GM18499 (cell line): Measurements from ENCODE around the gene NCAPG2.
"Not testable (repeated sequence)": the region's sequence is repeated elsewhere in the genome, so short reads cannot be mapped to it uniquely, and the experiment has no call there.

ENCODE experiments used
- ATAC-seq: cut with Tn5 transposase; IDR thresholded peaks from one replicate; pipeline ENCODE4 v1.9.1; 2021; ENCODE audit warnings: moderate number of reproducible peaks; ENCODE audit not compliant: insufficient read depth, unreplicated experiment

The NCAPG2 gene

DNA sequence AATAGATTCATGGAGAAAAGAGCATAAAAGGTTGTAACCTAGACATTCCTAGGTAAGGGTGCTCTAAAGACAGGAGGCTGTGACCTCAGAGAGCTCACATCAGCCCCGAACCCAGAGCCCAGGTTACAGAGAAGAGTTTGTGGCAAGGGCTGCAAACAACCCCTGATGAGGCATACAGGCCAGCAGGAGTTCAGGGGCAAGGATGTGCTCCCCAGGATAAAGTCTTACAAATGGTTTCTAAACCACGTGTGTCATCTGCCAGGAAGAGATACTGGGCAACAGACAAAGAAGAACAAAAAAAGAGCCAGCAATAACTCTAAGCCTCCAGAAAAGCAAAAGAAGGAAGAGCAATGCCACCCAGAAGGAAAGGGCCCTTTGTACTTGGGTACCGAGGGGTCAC, 27.7 kb downstream of the NCAPG2 start:
- no peak for ATAC-seq

DNA sequence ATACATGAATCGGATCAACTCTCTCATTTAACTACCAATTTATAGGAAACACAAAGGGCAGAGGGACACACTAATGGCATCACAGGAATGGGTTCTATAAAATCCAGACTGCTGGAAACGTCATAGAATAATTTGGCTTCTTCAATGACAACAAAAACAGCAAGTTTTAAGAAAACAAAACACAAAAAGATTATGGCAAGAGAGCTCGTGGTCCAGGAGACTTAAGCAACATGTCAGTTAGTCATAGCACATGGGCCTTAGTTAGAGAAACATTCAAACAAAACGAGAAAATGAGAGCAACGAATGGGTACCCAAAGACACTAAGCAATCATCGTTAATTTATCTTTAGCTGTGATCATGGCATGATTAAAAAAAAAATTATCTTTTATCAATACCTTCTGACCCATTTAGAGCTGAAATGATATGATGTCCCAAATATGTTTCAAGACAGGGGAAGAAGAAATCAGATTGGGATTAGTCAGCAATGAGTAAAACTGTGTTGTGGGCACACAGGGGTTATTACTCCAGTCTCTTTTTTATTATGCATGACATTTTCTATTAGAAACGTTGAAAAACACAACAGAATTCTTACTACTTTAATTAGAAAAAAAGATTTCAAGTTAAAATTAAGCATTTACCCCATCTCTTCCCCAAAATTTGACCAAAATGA, 28.3 kb downstream of the NCAPG2 start:
- no peak for ATAC-seq

DNA sequence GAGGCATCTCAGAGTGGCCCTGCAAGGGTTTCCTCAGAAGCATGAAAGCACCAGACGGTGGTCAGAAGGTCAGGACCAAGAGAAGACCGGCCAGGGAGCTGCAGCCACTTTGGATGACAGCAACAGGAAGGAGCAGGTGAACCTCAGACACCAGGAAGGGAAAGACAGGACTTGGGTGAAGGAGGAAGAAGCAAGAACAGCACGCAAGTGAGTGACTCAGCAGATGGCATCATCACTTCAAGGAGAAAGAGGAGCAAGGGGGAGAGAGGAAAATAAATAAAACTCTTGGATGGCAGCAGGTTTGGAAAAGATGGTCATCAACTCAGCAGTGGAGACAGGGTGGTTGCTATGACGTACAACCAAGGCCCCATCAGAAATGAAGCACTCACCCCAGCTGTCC, 31.6 kb downstream of the NCAPG2 start:
- ATAC-seq: no peak

DNA sequence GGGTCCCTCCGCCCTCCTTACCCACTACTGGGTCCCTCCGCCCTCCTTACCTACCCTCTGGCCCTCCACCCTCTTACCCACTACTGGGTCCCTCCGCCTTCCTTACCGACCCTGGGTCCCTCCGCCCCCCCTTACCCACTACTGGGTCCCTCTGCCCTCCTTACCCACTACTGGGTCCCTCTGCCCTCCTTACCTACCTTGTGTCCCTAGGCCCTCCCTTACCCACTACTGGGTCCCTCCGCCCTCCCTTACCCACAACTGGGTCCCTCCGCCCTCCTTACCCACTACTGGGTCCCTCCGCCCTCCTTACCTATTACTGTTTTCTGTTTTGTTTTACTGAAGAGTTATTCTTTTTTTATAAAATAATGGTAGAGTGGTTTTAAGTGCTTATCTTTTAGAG, 36.5 kb downstream of the NCAPG2 start:
- not testable (repeated sequence) for ATAC-seq

DNA sequence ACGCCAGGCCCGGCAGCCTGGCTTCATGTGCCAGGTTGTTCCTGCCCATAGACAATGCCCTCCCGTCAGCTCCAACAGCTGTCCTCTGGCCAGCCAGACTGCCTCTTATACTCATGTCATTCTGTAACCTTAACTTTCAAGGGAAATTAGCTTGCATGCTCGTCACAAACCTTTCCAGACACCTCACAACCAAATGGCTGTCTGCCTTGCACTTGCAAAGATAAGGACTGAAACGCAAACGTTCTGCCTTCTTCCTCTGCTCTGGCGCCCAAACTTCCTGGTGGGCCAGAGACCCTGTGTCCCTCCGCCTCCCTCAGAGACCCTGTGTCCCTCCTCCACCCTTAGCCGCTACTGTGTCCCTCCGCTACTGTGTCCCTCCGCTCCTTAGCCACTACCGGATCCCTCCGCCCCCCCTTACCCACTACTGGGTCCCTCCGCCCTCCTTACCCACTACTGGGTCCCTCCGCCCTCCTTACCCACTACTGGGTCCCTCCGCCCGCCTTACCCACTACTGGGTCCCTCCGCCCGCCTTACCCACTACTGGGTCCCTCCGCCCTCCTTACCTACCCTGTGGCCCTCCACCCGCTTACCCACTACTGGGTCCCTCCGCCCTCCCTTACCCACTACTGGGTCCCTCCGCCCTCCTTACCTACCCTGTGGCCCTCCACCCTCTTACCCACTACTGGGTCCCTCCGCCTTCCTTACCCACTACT, 37.5 kb downstream of the NCAPG2 start:
- not testable (repeated sequence) for ATAC-seq

DNA sequence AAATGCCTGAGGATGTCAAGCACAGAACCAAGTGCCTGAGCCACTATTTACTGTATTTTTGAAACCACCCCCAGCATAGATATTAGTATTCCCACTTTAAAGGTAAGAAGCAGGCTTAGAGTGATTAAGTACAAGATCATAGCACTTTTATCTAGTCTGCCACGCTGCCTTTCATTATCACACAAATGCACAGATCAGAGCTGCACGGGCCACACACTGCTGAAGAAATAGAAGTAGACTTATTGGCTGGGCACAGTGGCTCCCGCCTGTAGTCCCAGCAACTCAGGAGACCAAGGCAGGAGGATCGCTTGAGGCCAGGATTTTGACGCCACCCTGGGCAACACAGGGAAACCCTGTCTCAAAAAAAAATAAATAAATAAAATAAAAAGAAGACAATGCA, 38.2 kb downstream of the NCAPG2 start:
- ATAC-seq: no peak

DNA sequence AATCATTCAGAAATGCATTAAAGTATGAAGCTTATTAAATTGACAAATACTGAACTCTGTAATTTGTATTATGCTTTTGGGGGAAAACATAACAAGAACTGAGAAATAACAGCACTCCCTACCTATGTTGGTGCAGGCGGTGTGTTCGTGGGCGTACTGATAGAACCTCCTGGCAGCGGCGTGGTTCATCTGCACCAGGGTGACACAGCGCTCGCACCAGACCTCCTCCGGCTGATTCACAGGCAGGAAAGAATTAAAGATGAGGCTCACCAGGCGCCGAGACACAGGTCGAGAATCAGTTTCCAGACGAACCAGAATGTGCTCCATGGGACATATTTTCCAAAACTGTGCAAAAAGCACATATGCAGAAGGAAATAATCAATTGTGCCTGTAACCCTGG, 40.2 kb downstream of the NCAPG2 start:
- no peak for ATAC-seq

DNA sequence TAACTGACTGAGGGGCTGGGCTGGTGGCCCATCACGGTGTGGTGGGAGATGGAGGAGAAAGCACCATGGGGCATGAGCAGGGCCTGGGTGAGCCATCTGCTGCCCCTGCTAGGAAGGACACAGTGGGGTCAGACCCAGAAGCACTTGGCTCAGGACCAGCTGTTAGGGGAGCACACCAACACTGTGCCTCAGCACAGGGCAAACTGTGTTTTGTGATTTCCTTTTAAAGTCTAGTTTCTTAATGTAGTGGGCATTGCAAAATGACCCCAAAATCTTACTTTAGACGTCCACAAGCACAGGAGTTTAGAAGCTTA, 41.2 kb downstream of the NCAPG2 start:
- ATAC-seq: no peak

DNA sequence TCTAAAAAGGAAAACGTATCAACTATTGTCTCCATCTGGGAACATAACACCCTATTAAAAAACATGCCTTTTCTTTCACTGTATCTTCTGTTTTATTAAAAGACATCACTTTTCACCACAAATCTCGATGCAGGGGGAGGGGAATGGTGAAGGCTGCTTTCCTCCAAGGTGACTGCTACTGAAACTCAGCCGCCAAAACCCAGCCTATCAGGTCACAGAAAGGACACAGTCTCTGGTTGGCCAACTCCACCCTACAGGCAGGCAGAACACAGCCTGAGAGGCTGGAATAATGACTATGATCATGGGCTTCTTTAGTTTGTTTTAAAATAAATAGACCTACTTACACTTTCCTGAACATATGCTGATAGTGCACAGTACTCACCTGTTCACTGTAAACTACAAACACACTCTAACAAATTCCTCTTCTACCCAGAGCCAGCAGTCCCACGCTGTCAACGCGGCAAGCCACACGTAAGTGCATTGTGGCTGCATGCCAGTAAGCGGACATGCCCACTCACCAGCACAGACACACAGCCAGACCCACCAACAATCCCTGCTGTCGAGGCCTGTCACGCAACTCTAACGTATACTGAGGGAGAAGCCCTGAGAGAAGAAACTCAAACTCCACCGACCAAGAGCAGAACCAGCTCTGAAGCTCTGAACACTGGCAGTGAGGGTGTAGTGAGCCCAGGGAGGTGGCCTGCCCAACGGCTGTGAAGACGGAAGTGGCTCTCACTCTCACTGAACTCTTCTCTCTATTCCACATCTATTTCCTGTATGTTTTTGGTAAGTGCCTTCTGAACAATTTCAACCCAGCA, 41.8 kb downstream of the NCAPG2 start:
- no peak for ATAC-seq

DNA sequence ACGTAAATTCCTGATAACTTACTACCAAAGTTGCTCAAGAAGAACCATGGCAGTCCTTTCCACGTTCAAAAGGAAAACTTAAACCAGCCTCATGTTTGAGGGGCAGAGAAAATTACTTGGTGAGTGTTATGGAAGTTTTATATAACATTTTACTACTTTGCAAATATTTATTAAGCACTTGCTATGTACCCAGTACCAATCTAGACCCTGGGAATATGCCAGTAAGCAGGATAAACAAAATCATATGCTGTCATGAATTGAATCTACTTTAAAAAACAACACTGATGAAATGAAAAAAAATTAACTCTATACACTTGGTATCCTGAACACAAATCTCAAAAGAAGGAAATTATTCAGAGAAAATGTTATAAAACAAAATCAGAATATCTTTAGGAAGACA, 46.1 kb downstream of the NCAPG2 start:
- ATAC-seq: no peak

DNA sequence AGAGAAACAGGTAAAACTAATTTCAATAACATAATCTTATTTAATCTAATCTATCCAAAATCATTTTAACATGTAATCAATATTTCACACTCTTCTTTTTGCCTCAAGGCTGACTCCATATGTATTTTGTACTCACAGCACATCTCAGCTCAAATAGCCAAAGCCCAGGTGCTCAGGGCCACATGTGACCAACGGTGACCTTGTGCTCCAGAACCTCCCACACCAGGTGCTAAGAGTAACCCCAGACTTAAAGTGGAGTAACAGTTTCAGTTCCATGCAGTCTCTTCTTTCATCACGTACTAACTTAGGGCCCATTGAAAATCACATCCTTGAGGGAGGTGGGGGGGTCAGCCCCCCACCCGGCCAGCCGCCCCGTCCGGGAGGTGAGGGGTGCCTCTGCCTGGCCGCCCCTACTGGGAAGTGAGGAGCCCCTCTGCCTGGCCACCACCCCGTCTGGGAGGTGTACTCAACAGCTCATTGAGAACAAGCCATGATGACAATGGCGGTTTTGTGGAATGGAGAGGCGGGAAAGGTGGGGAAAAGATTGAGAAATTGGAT, 47.3 kb downstream of the NCAPG2 start:
- ATAC-seq: no peak

DNA sequence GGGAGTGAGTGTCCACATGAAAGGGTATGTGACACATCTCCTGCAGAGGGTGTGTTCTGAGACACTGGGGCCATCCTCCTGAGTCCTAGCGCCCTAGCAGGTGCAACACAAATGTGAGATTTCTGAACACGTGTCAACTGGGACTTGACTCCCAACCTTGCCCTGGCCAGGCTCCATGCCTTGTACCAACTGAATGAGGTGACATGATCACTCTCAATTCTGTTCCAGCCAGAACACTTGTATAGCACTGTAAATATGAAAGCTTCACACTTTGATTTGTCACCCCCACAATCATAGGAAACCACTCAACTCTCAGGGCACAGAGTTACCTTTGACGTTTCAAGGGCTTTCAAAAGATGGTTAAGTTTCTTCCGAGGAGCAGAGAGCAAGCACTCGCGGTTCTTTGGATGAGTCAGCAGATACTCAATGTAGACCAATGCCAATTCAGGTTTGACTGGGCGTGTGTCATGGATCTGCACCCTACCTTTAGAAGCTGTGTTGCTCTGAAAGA, 48.6 kb downstream of the NCAPG2 start:
- ATAC-seq: peak; percentile 96

DNA sequence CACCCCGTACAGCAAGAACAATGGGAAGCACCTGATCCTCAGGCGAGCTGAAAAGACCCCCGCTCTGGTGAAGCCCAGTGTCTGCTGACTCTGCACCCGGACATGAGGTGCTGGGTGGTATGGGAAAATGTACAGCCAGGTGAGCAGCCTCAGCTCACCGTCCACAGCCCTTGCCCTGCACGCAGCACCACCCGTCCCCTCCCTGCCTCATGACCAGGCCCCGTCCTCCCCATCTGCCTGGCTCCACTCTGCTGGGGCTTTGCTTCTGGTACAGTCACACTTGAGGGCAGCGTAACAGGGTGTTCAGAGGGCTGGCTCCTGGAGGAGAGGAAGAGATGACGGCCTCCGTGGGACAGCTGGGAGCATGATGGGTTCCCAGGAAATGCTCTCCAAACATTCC, 49.1 kb downstream of the NCAPG2 start:
- no peak for ATAC-seq

DNA sequence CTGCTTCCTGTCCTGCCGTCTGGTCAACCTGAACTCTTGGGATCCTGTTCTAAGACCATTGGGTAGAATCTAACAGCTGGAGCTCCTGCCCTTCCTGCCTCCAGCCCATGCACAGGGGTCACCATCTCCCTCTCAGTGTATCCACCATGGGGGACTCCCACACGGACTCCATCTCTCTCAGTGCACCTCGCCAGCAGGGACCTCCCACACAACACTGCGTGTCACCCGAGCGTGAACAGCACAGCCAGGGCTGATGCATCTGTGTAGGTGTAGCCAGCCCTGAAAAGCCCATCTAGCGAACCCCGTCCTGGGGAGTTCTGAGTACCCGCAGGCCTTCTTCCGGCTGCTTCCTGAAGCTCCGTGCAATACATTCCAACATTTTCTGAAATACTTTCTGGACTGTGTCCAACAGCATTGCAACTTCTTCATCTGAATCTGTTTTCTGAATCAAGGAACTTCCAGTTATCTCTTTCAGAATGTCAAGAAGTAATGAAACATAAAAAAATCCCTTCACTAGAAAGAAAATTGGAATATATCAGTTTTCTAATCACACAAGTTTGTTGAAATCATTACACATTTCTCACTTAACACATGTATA, 52.5 kb downstream of the NCAPG2 start:
- ATAC-seq: no peak

DNA sequence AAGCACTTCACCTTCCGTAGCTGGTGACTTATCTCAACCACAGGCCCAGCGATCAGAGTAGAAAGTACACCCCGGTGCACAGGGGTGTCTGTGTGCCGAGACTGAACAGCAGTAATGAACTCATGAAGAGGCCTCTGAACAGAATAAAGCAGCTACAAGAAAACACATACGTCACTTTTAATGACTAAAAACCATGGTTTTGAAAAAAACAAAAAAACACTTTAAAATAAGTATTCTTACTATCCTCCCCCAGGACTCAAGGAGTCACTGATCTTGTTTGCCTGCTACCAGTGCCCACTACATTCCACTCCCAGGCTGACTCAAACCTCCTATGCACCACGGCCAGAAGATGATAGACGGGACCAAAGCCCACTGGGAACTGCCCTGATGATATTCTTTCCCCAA, 53.8 kb downstream of the NCAPG2 start:
- ATAC-seq: no peak

DNA sequence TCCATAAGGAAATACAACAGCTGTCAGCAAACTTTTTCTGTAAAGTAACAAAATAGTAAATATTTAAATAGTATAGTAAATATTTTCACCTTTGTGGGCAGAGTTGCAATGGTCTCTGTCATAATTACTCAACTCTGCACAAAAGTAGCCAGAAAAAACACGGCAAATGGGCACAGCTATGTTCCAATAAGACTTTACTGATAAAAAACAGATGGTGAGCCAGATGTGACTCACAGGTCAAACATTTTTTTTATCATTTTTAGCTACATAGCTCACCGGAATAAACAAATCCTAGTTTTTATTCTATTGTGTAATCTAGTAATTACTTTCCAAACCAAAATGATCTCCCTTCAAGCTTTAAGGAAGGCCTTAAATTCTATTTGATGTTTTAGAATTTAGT, 55.3 kb downstream of the NCAPG2 start:
- no peak for ATAC-seq

DNA sequence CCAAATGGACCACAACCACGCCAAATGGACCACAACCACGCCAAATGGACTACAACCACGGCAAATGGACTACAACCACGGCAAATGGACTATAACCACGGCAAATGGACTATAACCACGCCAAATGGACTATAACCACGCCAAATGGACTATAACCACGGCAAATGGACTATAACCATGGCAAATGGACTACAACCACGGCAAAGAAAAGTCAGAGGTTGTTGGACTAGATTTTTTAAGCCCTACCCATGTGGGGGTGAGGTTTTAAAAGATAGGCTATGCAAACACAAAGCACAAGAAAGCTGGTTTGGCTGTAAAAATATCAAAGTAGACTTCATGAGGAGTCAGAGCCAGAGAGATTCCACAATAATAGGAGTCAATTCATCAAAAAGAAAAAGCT, 55.8 kb downstream of the NCAPG2 start:
- no peak for ATAC-seq

DNA sequence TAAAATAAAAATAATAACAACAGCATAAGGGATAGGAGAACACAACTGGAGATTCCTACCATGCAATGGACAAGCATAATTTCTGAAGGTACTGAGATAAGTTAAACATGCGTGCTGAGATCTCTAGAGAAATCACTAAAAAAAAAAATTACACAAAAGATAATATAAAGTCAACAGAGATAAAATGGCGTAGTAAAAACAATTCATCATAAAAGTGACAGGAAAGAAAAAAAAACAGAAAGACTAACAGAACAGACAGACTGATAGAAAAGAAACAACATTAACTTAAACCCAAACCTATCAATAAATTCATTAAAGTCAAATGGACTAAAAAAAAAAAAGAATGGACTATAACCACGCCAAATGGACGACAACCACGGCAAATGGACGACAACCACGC, 56.4 kb downstream of the NCAPG2 start:
- ATAC-seq: no peak

DNA sequence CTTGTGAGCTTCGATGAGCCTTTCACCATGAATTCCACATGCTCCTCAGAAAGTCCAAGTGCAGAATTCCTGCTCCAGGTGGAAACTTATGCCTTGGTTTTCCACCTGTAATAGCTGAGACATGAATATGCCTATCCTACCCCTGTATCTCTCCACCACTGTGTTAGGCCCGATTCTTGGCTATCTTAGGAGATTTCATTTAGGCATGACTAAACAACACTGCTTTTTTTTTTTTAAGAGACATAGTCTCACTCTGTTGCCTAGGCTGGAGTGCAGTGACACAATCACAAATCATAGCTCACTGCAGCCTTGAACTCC, 57.2 kb downstream of the NCAPG2 start:
- ATAC-seq: no peak

DNA sequence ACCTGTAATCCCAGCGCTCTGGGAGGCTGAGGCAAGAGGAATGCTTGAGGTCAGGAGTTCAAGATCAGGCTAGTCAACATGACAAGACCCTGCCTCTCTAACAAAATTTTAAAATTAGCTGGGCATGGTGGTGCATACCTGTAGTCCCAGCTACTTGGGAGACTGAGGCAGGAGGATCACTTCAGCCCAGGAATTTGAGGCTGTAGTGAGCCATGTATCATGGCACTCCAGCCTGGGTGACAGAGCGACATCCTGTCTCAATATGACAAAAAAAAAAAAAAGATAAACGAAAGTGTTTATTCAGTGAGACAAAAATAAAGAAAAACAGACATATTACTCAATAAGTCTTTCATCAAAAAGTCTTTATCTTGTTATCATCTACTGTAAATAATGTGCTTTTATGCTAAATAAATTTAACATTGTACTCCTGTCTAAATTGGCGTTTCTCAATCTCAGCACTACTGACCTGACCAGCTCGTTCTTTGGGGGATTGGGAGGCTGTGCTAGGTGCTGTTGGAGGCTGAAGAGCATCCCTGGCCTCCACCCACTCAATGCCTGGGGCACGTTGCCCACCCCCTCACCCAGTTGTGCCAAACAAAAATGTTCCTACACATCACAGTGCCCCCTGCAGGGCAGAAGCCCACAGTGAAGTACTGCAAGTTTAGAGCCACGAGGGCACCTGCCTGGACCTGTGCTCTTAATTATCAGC, 57.7 kb downstream of the NCAPG2 start:
- ATAC-seq: no peak
